BJ (cell line): ENCODE data around the gene HDGFL3. TPM values are rescaled to one million over a fixed set of nuclear protein-coding genes. Genes with fewer than 3 reads are reported as not detected.

Experiments used
- CTCF ChIA-PET: fragments of 350-600 bp; formaldehyde crosslinking; extraction: SDS; loops from one replicate; lab custom pipeline; 2021; ENCODE audit warnings: antibody characterized with exemption, inconsistent platforms; lab: Yijun Ruan, JAX
- POLR2A ChIA-PET: fragments of 300-600 bp; sonication (Branson Sonifier 250); formaldehyde crosslinking; extraction: SDS; loops from one replicate; lab custom pipeline; 2021; ENCODE audit warnings: antibody characterized with exemption; lab: Charles Lee
- DNase-seq: peaks from one replicate; pipeline ENCODE4 v3.0.0-alpha.2; 2011; ENCODE audit warnings: low read depth
- H3K27me3 ChIP-seq: 2 replicates; pipeline ENCODE4 v1.6.0; 2011; ENCODE audit warnings: low read length; ENCODE audit not compliant: control insufficient read depth, insufficient read depth
- H3K36me3 ChIP-seq: 2 replicates; pipeline ENCODE4 v1.5.1; 2011; ENCODE audit warnings: low read length; ENCODE audit not compliant: control insufficient read depth, insufficient read depth
- H3K4me3 ChIP-seq: 2 replicates; pipeline ENCODE4 v1.5.1; 2011; ENCODE audit warnings: low read depth, mild to moderate bottlenecking, control low read depth, low read length
- CTCF ChIP-seq: IDR thresholded peaks from 2 replicates; pipeline ENCODE4 v1.5.1; 2011; ENCODE audit warnings: low read depth, mild to moderate bottlenecking, control low read depth, inconsistent platforms, low read length, moderate library complexity; ENCODE audit not compliant: insufficient read depth
- polyA plus RNA-seq: library from polyadenylated mRNA; depleted of rRNA; stranded (reverse); fragments of >200 nt; gene quantifications from 2 replicates; pipeline ENCODE4 v1.2.3, GENCODE V29; 2011

The HDGFL3 gene
- polyA plus RNA-seq, 1 experiment, result 5.7 TPM

- DNase-seq, result no peak
- Histone ChIP-seq H3K36me3 (no peaks in the 10 kb centered on the region), H3K4me3 (no peak overlapping the region), H3K27me3 (no peaks in the 10 kb centered on the region)
- ChIA-PET CTCF (no interaction called here), POLR2A (no interaction called here)
- no peak for TF ChIP-seq CTCF
Observed at GRCh38 chr15:83164111-83164770, 43.4 kb downstream of the HDGFL3 start.

- DNase-seq, result no peak
- CTCF ChIA-PET, result interaction anchor here (1.0 kb wide), 1 partner anchor 152 kb away, joined by 3 read pairs; the partner anchor contains the start of gene C15orf40
- Histone ChIP-seq H3K4me3 (no peak overlapping the region), H3K27me3 (no peaks in the 10 kb centered on the region), H3K36me3 (no peaks in the 10 kb centered on the region)
- no peak for TF ChIP-seq CTCF
- POLR2A ChIA-PET, result no interaction called here
Observed at GRCh38 chr15:83163032-83163431, 44.6 kb downstream of the HDGFL3 start.

GRCh38 chr15:83160741-83161140 lies 46.9 kb downstream of the HDGFL3 start:
- DNase-seq, result no peak
- CTCF ChIA-PET, result interaction anchor here (0.7 kb wide), 1 partner anchor 149 kb away, joined by 3 read pairs; no protein-coding TSS in a partner anchor
- POLR2A ChIA-PET, result no interaction called here
- H3K27me3 ChIP-seq, result no peaks in the 10 kb centered on the region
- no peak for TF ChIP-seq CTCF
- H3K4me3 ChIP-seq, result no peak overlapping the region
- H3K36me3 ChIP-seq, result no peaks in the 10 kb centered on the region; the same call in 1 of the 2 replicates

- no peak for TF ChIP-seq CTCF
- Histone ChIP-seq H3K27me3 (no peaks in the 10 kb centered on the region), H3K36me3 (no peaks in the 10 kb centered on the region; the same call in 1 of the 2 replicates), H3K4me3 (no peak overlapping the region)
- ChIA-PET CTCF (no interaction called here), POLR2A (no interaction called here)
- peak; percentile 8 for DNase-seq
Observed at GRCh38 chr15:83158393-83158792, 49.2 kb downstream of the HDGFL3 start.

GRCh38 chr15:83155942-83156341 lies 51.7 kb downstream of the HDGFL3 start:
- CTCF ChIA-PET, result no interaction called here
- POLR2A ChIA-PET, result no interaction called here
- no peak for TF ChIP-seq CTCF

More at GRCh38 chr15:83155942-83156341, 51.7 kb downstream of the HDGFL3 start:
- Histone ChIP-seq H3K36me3 (no peaks in the 10 kb centered on the region; the same call in 1 of the 2 replicates), H3K4me3 (no peak overlapping the region), H3K27me3 (no peaks in the 10 kb centered on the region)
- no peak for DNase-seq
